NCI-H446 treated with DMSO at 0.1 percent for 48 hours (cell line): ENCODE measurements around the gene TBC1D22A.

Experiments
- DNase-seq: peaks from one replicate; lab custom pipeline; 2025; lab: John Stamatoyannopoulos, UW

TBC1D22A gene

GRCh38 chr22:47191671-47192650, 429.5 kb downstream of the TBC1D22A start:
- no peak for DNase-seq

GRCh38 chr22:47192651-47193437, 430.4 kb downstream of the TBC1D22A start:
- no peak for DNase-seq

- DNase-seq, result no peak
Measured at GRCh38 chr22:47193606-47194329, 431.3 kb downstream of the TBC1D22A start.

GRCh38 chr22:47194476-47195155, 432.2 kb downstream of the TBC1D22A start:
- no peak for DNase-seq

- no peak for DNase-seq
Measured at GRCh38 chr22:47195156-47195483, 432.7 kb downstream of the TBC1D22A start.

DNA sequence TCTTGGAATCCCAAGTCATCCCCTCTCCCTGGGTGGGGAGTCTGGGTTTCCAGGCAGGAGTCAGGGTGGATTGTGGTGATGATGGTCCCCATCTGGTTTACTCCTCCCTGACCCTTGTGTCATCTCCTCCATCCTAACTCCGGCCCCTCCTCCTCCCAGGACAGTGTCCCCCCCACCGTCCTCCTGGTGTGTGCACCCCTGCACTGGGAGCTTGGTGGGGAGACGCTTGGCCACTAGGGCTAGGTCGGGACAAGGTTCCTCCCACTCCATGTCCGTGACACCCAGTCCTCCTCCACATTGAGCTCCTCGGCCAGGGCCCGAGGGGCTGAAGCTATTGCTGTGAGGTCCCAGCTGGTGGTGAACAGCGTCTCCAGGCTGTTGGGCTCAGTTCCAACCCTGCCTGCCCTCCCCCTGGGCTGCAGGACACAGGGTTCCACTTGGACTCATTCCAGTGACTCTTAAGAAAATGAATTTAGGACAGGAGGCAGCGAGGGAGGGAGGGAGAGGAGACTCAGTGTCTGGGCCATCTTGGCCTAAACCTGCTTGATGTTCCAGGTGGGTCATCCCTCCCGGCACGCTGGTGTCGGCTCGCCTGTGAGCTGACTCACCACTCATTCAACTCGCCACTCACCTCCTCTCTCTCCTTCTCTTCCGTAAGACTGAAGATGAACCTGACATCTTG, 433.2 kb downstream of the TBC1D22A start:
- no peak for DNase-seq

- no peak for DNase-seq
Measured at GRCh38 chr22:47196166-47196849, 433.9 kb downstream of the TBC1D22A start.

DNA sequence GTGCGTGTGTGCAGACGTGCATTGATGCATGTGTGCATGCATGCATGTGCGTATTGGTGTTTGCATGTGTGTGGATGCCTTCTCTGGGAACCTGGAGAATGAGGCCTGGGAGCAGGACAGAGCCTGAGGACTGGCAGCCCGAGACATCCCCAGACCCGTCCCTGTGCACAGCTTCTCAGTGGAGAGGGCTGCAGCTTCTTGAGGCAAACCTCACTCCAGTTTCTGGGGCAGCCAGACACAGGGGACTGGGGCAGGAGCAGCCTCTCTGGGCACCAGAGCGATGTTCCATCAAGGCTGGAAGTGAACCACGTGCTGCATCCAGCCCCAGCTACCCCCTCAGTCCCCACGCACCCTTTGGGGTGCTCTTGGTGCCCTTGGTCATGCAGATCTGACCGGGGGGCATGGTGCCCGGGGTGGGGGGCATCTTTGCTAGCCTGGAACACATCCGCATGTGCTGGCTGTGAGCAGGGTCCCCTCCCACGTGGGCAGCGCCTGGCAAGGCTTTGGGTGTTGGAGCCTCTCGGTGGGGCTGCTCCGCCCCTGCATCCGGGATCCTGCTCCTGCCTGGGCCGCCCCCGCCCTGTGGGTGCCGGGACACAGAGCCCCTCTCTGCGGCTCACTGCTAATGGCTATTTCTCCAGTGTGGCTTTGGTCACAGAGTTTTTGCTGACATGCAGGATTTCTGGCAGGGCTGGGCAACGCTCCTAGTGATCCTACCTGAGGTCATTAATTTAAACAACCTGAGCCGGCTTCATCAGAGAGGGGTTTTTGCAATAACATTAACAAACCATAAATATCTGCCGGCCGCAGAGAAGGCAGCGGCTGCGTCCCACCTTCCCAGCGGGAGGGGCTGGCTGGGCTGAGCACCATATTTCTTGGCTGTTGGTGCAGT, 434.7 kb downstream of the TBC1D22A start:
- DNase-seq, result no peak

- no peak for DNase-seq
Measured at GRCh38 chr22:47197773-47198500, 435.5 kb downstream of the TBC1D22A start.

DNA sequence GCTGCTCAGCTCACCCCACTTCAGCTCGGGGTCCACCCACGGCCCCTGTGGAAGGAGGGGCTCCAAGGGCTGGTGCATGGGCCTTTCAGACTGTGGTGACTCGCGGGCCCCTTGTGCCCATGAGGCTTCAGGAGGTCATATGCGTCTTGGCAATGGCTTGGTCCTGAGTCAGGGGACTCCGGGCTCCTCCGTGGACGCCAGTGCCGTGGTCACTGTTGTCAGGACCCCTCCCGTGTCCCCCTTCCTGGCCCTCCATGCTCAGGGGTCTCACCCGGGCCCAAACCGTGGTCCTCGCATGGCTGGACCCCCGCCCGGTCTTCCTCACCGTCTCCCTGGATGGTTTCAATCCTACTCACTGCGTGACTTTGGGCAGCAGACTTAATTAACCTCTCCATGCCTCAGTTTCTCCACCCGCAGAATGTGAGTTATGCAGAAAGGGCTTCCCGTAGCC, 436.4 kb downstream of the TBC1D22A start:
- DNase-seq, result no peak

DNA sequence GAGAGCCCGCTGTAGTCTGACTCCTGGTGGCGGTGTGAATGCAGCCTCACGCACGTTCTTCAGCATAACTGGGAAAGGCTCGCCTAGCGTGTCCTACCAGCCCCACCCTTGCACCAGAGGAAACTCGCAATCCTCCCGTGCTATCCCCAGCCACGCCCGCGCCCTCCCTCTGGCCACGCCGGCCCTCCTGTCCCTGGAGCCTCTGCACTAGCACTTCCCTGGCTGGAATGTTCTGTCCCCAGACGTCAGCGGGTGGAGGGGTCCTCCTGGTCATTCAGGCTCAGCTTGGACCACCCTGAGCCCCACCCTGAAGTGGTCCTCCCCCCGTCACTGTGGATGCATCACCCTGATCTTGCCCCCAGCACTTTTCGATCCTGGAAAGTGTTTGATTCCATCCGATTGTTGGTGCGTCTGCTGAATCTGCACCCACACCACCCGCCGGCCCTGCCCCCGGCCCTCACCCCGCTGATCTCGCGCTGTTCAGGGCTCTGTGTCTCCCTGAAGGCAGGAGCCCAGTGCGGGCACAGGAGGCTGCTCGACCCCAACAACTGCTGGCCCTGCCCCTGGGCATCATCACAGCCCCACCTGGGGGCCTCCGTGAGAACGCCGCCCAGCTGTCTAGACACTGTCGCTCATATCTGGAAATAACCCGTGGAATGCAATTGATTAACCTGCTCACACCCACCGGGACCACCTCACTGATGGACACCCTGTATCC, 437.0 kb downstream of the TBC1D22A start:
- no peak for DNase-seq

- no peak for DNase-seq
Measured at GRCh38 chr22:47199979-47200272, 437.5 kb downstream of the TBC1D22A start.

GRCh38 chr22:47200273-47201051, 438.0 kb downstream of the TBC1D22A start:
- DNase-seq, result no peak

GRCh38 chr22:47201186-47201995, 438.9 kb downstream of the TBC1D22A start:
- DNase-seq, result no peak

GRCh38 chr22:47201996-47202818, 439.8 kb downstream of the TBC1D22A start:
- no peak for DNase-seq
